ENCODE results near the gene ZFYVE21.
"Not testable (repeated sequence)": the region's sequence is repeated elsewhere in the genome, so short reads cannot be mapped to it uniquely, and the experiment has no call there.

ZFYVE21 gene

DNA sequence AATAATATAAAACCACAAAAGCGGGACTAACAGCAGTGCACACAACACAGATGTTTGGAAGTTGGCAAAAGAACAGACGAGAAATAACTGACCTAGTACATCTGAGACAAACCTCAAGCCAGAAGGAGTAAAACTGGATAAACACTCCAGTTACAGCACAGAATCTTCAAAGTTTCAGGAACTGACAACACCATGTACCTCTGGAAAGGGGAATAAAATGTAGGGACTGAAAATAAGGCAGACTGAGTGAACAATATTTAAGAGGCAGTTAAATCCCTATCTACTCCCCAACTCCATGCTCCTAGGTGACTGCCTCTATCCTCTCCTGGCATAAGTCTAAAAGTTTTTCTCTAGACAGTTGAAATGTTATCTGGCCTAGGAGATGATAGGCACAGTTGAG lies 57.9 kb downstream of the ZFYVE21 start:
- Histone ChIP-seq H3K27me3 (ENCODE audit: low read depth) (no peaks in the 10 kb centered on the region), H3K36me3 (replicated peaks) (no peaks in the 10 kb centered on the region), H3K4me3 (no peak overlapping the region), H3K4me1 (no peaks in the 10 kb centered on the region), H3K9me3 (no peaks in the 10 kb centered on the region; the same call in 1 of the 2 replicates)
- DNase-seq (ENCODE audit: low spot score in 2 of 2): no peak
- in situ Hi-C loops (cut with MboI; ENCODE audit: low sequenced_read_pairs): no loop called here

DNA sequence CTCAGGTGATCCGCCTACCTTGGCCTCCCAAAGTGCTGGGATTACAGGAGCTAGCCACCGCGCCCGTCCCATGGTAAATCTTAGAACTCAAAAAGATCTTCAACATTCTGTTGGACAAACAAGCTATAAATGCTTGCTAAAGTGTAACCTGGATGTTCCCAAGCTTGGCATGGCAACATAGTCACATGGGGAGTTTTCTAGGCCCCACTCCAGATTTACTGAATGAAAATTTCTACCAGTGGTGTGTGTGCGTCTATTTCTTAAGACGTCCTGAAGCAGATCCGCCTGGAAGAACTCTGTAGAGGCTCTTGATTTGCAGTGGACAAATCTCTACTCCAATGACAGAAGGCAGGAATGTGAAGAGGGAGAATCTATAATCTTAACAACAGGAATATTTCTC lies 59.9 kb downstream of the ZFYVE21 start:
- Histone ChIP-seq H3K4me3 (no peak overlapping the region), H3K36me3 (replicated peaks) (no peaks in the 10 kb centered on the region), H3K27me3 (ENCODE audit: low read depth) (no peaks in the 10 kb centered on the region), H3K4me1 (no peaks in the 10 kb centered on the region), H3K9me3 (no peaks in the 10 kb centered on the region; the same call in 1 of the 2 replicates)
- DNase-seq (ENCODE audit: low spot score in 2 of 2): no peak
- in situ Hi-C loops (cut with MboI; ENCODE audit: low sequenced_read_pairs): no loop called here

DNA sequence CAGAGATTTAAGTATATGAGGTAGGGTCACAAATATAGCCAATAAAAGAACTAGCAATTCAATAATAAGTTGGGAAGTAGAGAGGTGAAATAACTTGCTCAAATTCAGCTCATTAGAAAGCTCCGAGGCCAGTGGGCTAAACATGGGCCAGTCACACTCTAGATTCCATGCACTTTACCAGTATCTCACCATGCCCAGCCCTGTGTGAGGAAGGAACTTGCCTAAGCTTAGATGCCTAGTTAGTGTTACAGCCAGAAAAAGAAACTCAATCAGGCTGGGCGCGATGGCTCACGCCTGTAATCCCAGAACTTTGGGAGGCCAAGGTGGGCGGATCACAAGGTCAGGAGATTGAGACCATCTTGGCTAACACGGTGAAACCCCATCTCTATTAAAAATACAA lies 60.7 kb downstream of the ZFYVE21 start:
- H3K4me1 ChIP-seq; H3K9me3 ChIP-seq; H3K36me3 ChIP-seq (replicated peaks); DNase-seq (ENCODE audit: low spot score in 2 of 2); H3K27me3 ChIP-seq (ENCODE audit: low read depth); H3K4me3 ChIP-seq; in situ Hi-C loops (cut with MboI; ENCODE audit: low sequenced_read_pairs): not testable (repeated sequence)

DNA sequence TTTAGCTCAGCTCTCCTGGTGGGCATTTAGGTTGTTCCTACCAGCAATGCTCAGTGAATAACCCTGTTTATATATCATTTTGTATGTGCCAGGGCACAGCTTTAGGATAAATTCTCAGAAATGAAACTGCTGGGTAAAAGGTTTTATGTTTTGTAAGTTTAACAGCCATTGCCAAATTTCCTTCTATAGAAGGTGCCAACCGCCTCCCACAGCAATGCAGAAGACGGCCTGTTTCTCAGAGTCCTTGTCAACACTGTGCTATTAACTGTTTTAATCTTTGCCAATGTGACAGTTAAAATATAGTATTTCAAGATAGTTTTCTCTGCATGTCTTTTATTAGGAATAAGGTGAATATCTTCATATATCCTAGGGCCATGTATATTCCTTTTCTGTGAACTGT lies 66.8 kb downstream of the ZFYVE21 start:
- in situ Hi-C loops (cut with MboI; ENCODE audit: low sequenced_read_pairs): no loop called here
- no peak for DNase-seq (ENCODE audit: low spot score in 2 of 2)
- H3K36me3 ChIP-seq (replicated peaks): no peaks in the 10 kb centered on the region
- H3K4me3 ChIP-seq: no peak overlapping the region
- no peaks in the 10 kb centered on the region for H3K27me3 ChIP-seq (ENCODE audit: low read depth)
- H3K4me1 ChIP-seq: no peaks in the 10 kb centered on the region
- H3K9me3 ChIP-seq: no peaks in the 10 kb centered on the region

Data from HAP-1 (cell line).